HCT116 (cell line): ENCODE data around the gene DNMT1. TPM values are rescaled to one million over a fixed set of nuclear protein-coding genes. Genes with fewer than 3 reads are reported as not detected.

Experiments used
- ATAC-seq: fragments of 200-7000 bp; cut with Tn5 transposase; 2 replicates; pipeline ENCODE4 v1.9.1; 2020; ENCODE audit warnings: mild to moderate bottlenecking, moderate library complexity
- Bru-seq: library from RNA; stranded (reverse); fragments of 400-500 nt; gene quantifications from one replicate; lab custom pipeline; 2021; lab: Mats Ljungman, UMichigan
- BruChase-seq, 2 experiments: library from RNA; stranded (reverse); fragments of 400-500 nt; gene quantifications; one replicate each; lab custom pipeline; 2021; lab: Mats Ljungman, UMichigan
- BruUV-seq: library from RNA; stranded (reverse); fragments of 400-500 nt; replicated peaks from 2 replicates; lab custom pipeline; 2021; lab: Mats Ljungman, UMichigan
- CTCF ChIA-PET: fragments of 300-600 bp; sonication (Branson Sonifier 250); formaldehyde crosslinking; loops from one replicate; lab custom pipeline; 2021; ENCODE audit warnings: antibody characterized with exemption; lab: Charles Lee
- POLR2A ChIA-PET: fragments of 300-600, 350-600 bp; sonication (Branson Sonifier 250); formaldehyde crosslinking; loops from one replicate; lab custom pipeline; 2021; ENCODE audit warnings: antibody characterized with exemption; lab: Charles Lee
- RAD21 ChIA-PET, 2 experiments: fragments of 300-600 bp; sonication (Branson Sonifier 250); formaldehyde crosslinking; loops; one replicate each; lab custom pipeline; 2023; ENCODE audit warnings: low total read pairs in 2 of 2; ENCODE audit not compliant: uncharacterized antibody in 2 of 2, unreplicated experiment in 2 of 2, low non-redundant PET in 1 of 2; lab: Charles Lee
- DNase-seq: peaks from one replicate; pipeline ENCODE4 v3.0.0-alpha.2; 2010; ENCODE audit warnings: low read depth, low spot score
- H2AFZ ChIP-seq: fragments of 200-600 bp; shearing (Covaris generic), sonication (generic); 2 replicates; pipeline ENCODE4 v1.6.1; 2017; ENCODE audit warnings: low read depth, mixed run types, mixed read lengths, antibody characterized with exemption, low read length; ENCODE audit not compliant: poor library complexity, severe bottlenecking
- H3K27ac ChIP-seq: 2 replicates; pipeline ENCODE4 v1.5.1; 2012; ENCODE audit warnings: low read depth, low read length
- H3K27me3 ChIP-seq: fragments of 200-600 bp; sonication (generic); 2 replicates; pipeline ENCODE4 v1.6.1; 2016; ENCODE audit warnings: mixed run types, low read length, mixed read lengths; ENCODE audit not compliant: insufficient read depth
- H3K36me3 ChIP-seq, 2 experiments: fragments of 200-500 bp in 1 of 2; fragments of 200-600 bp in 1 of 2; sonication (Bioruptor generic) in 1 of 2; sonication (generic) in 1 of 2; 2 replicates each; pipeline versions ENCODE4 v1.5.1 to v1.6.1; 2014 to 2016; ENCODE audit warnings: low read length in 2 of 2, inconsistent platforms in 1 of 2, mixed read lengths in 1 of 2, mixed run types in 1 of 2; ENCODE audit not compliant: insufficient read depth in 2 of 2, control insufficient read depth in 1 of 2
- H3K4me1 ChIP-seq, 2 experiments: fragments of 200-600 bp in 1 of 2; sonication (generic) in 1 of 2; 2 replicates each; pipeline versions ENCODE4 v1.5.1 to v1.6.1; 2012 to 2017; ENCODE audit warnings: low read length in 2 of 2, inconsistent platforms in 1 of 2, mild to moderate bottlenecking in 1 of 2, mixed read lengths in 1 of 2, mixed run types in 1 of 2, moderate library complexity in 1 of 2; ENCODE audit not compliant: insufficient read depth in 2 of 2, control insufficient read depth in 1 of 2
- H3K4me2 ChIP-seq: fragments of 200-600 bp; sonication (generic); 2 replicates; pipeline ENCODE4 v1.6.1; 2017; ENCODE audit warnings: mixed run types, low read length, mixed read lengths
- H3K4me3 ChIP-seq, 2 experiments: fragments of 200-600 bp in 1 of 2; sonication (generic) in 1 of 2; replicated peaks in 1 of 2; 2 replicates each; pipeline ENCODE4 v1.5.1; 2011 to 2016; ENCODE audit warnings: low read length in 2 of 2, control low read depth in 1 of 2, low read depth in 1 of 2, mild to moderate bottlenecking in 1 of 2, mixed read lengths in 1 of 2, mixed run types in 1 of 2
- H3K79me2 ChIP-seq: fragments of 200-600 bp; sonication (generic); 2 replicates; pipeline ENCODE4 v1.6.1; 2017; ENCODE audit warnings: mild to moderate bottlenecking, mixed run types, low read length, moderate library complexity, mixed read lengths; ENCODE audit not compliant: insufficient read depth
- H3K9ac ChIP-seq: fragments of 200-600 bp; sonication (generic); 2 replicates; pipeline ENCODE4 v1.6.1; 2016; ENCODE audit warnings: low read length, mixed read lengths
- H3K9me2 ChIP-seq: fragments of 200-600 bp; sonication (generic), shearing (Covaris generic); 2 replicates; pipeline ENCODE4 v1.6.1; 2017; ENCODE audit warnings: mixed run types, mild to moderate bottlenecking, moderate library complexity; ENCODE audit not compliant: insufficient read depth
- H3K9me3 ChIP-seq, 2 experiments: fragments of 200-500 bp in 1 of 2; fragments of 200-600 bp in 1 of 2; sonication (Bioruptor generic) in 1 of 2; sonication (generic) in 1 of 2; 2 replicates each; pipeline ENCODE4 v1.6.1; 2014 to 2017; ENCODE audit warnings: low read length in 2 of 2, mixed read lengths in 2 of 2, inconsistent platforms in 1 of 2, low read depth in 1 of 2, mild to moderate bottlenecking in 1 of 2, mixed run types in 1 of 2, moderate library complexity in 1 of 2; ENCODE audit not compliant: control insufficient read depth in 1 of 2, insufficient read depth in 1 of 2
- H4K20me1 ChIP-seq: fragments of 200-600 bp; sonication (generic), shearing (Covaris generic); 2 replicates; pipeline ENCODE4 v1.6.1; 2017; ENCODE audit warnings: mixed run types, mild to moderate bottlenecking, moderate library complexity; ENCODE audit not compliant: insufficient read depth
- ATF3 ChIP-seq: IDR thresholded peaks from 2 replicates; pipeline ENCODE4 v1.6.1; 2012
- CBX3 ChIP-seq: IDR thresholded peaks from 2 replicates; pipeline ENCODE4 v1.6.1; 2012; ENCODE audit warnings: low read depth
- CEBPB ChIP-seq: IDR thresholded peaks from 2 replicates; pipeline ENCODE4 v1.6.1; 2012; ENCODE audit warnings: low read depth
- CTCF ChIP-seq, 3 experiments: fragments of 200-600 bp in 1 of 3; sonication (generic) in 1 of 3; IDR thresholded peaks in 2 of 3; conservative IDR thresholded peaks in 1 of 3; 2 replicates each; pipeline ENCODE4 v1.5.1; 2012 to 2017; ENCODE audit warnings: low read depth in 2 of 3, low read length in 2 of 3, antibody characterized with exemption in 1 of 3, borderline replicate concordance in 1 of 3, control low read depth in 1 of 3, mild to moderate bottlenecking in 1 of 3, mixed read lengths in 1 of 3, mixed run types in 1 of 3, moderate library complexity in 1 of 3; ENCODE audit not compliant: insufficient read depth in 1 of 3
- EGR1 ChIP-seq: IDR thresholded peaks from 2 replicates; pipeline ENCODE4 v1.6.1; 2012; ENCODE audit warnings: low read depth
- ELF1 ChIP-seq: IDR thresholded peaks from 2 replicates; pipeline ENCODE4 v1.6.1; 2012; ENCODE audit warnings: low read depth, borderline replicate concordance
- EZH2 ChIP-seq: fragments of 200-600 bp; sonication (generic); IDR thresholded peaks from 2 replicates; pipeline ENCODE4 v1.6.1; 2017; ENCODE audit warnings: antibody characterized with exemption, mixed run types
- EZH2phosphoT487 ChIP-seq: fragments of 200-600 bp; IDR thresholded peaks from 2 replicates; pipeline ENCODE4 v1.6.1; 2018; ENCODE audit warnings: antibody characterized with exemption, borderline replicate concordance
- JUND ChIP-seq: IDR thresholded peaks from 2 replicates; pipeline ENCODE4 v1.6.1; 2012
- MAX ChIP-seq: IDR thresholded peaks from 2 replicates; pipeline ENCODE4 v1.6.1; 2012
- POLR2A ChIP-seq: IDR thresholded peaks from 2 replicates; pipeline ENCODE4 v1.7.0; 2011; ENCODE audit warnings: borderline replicate concordance; ENCODE audit not compliant: insufficient read depth, insufficient read length; ENCODE audit errors: extremely low read depth
- POLR2AphosphoS5 ChIP-seq: IDR thresholded peaks from 2 replicates; pipeline ENCODE4 v1.6.1; 2011; ENCODE audit warnings: mild to moderate bottlenecking, low read depth, low read length, moderate library complexity
- RAD21 ChIP-seq: IDR thresholded peaks from 2 replicates; pipeline ENCODE4 v1.6.1; 2012; ENCODE audit warnings: low read depth, mild to moderate bottlenecking
- SIN3A ChIP-seq: IDR thresholded peaks from 2 replicates; pipeline ENCODE4 v1.6.1; 2012; ENCODE audit warnings: low read depth
- SP1 ChIP-seq: IDR thresholded peaks from 2 replicates; pipeline ENCODE4 v1.6.1; 2012; ENCODE audit warnings: low read depth
- SRF ChIP-seq: IDR thresholded peaks from 2 replicates; pipeline ENCODE4 v1.6.1; 2012; ENCODE audit warnings: low read depth
- TCF7L2 ChIP-seq: IDR thresholded peaks from 2 replicates; pipeline ENCODE4 v1.7.0; 2011; ENCODE audit warnings: borderline replicate concordance, inconsistent platforms; ENCODE audit not compliant: insufficient read depth, insufficient read length; ENCODE audit errors: extremely low read depth
- YY1 ChIP-seq: IDR thresholded peaks from 2 replicates; pipeline ENCODE4 v1.6.1; 2011; ENCODE audit warnings: low read length, low read depth, moderate library complexity, mild to moderate bottlenecking; ENCODE audit not compliant: insufficient replicate concordance; ENCODE audit errors: extremely low read depth
- ZBTB33 ChIP-seq: IDR thresholded peaks from 2 replicates; pipeline ENCODE4 v1.6.1; 2011; ENCODE audit warnings: mild to moderate bottlenecking, low read length, moderate library complexity; ENCODE audit not compliant: insufficient replicate concordance; ENCODE audit errors: extremely low read depth
- ZFX ChIP-seq: fragments of 450-650 bp; IDR thresholded peaks from 2 replicates; pipeline ENCODE4 v1.6.1; 2017
- ZNF274 ChIP-seq: fragments of 200-500 bp; sonication (Bioruptor generic); IDR thresholded peaks from 2 replicates; pipeline ENCODE4 v1.6.1; 2014; ENCODE audit warnings: mild to moderate bottlenecking, low read depth, low read length, inconsistent platforms
- intact Hi-C: fragments of 100-400 bp; cut with micrococcal nuclease; formaldehyde crosslinking; loops from 2 replicates; pipeline ENCODE4 v1.10.0; 2022
- long read RNA-seq: library from polyadenylated mRNA; unstranded; transcript quantifications from one replicate; pipeline ENCODE4 v2.0.0, GENCODE V29; 2021; ENCODE audit not compliant: unreplicated experiment
- polyA plus RNA-seq: library from polyadenylated mRNA; unstranded; fragments of >200 nt; gene quantifications from 2 replicates; pipeline ENCODE4 v1.2.1, GENCODE V29; 2012; ENCODE audit warnings: missing spikeins
- total RNA-seq: library from RNA; stranded (reverse); gene quantifications from one replicate; pipeline ENCODE4 v1.2.1, GENCODE V29; 2021; ENCODE audit not compliant: unreplicated experiment

The DNMT1 gene
- total RNA-seq (235 TPM), Bru-seq, nascent RNA (percentile 77 among the genes with signal in this experiment), BruChase-seq, experiment 1, labeled RNA remaining after a 6-hour chase (percentile 90 among the genes with signal in this experiment), BruChase-seq, experiment 2, labeled RNA remaining after a 2-hour chase (percentile 85 among the genes with signal in this experiment)
- polyA plus RNA-seq = 110 and 112 TPM in 2 replicates
- long read RNA-seq, full-length matches to known transcripts = 25 of 212 reads
- long read RNA-seq, partial matches to known transcripts = 156 of 212 reads
- long read RNA-seq, other reads (novel, unspliced or antisense) = 31 of 212 reads

GRCh38 chr19:10194500-10195198 lies at the start of gene DNMT1:
Gene DNMT1, minus strand, starts transcription at chr19:10194953. Its CDS starts 54 bp downstream, at chr19:10194899.
- peak within 1 kb of the TSS; percentile 88 to 98 for H3K4me3 ChIP-seq
- ATAC-seq (peak; percentile 95), DNase-seq (peak; percentile 94)
- intact Hi-C loops = loop anchor here (2.0 kb wide), 1 partner anchor 56 kb away; no protein-coding TSS in a partner anchor
- peak within 1 kb of the TSS; percentile 96 for H3K9ac ChIP-seq
- H3K79me2 ChIP-seq = peaks cover 48% of the 10 kb centered on the region
- H3K27ac ChIP-seq = peak within 1 kb of the TSS; percentile 85
- H3K27me3 ChIP-seq = no peaks in the 10 kb centered on the region
- H2AFZ ChIP-seq = no peak within 1 kb of the TSS
- no peaks in the 10 kb centered on the region for H3K9me2 ChIP-seq
- H4K20me1 ChIP-seq = peaks cover 11% of the 10 kb centered on the region; the same call in 1 of the 2 replicates
- no TSS peak for BruUV-seq
- ChIA-PET CTCF (interaction anchor here (1.1 to 1.3 kb wide), 2 partner anchors 55 to 64 kb away, joined by 3 to 5 read pairs; no protein-coding TSS in a partner anchor), POLR2A (interaction anchor here (1.8 kb wide), 1 partner anchor 11 kb away, joined by 5 read pairs; no protein-coding TSS in a partner anchor), RAD21 (interaction anchor here (0.6 to 1.1 kb wide), 3 partner anchors 32 to 56 kb away, joined by 4 to 5 read pairs (median 4); no protein-coding TSS in a partner anchor)
- peaks cover 11 to 16% of the 10 kb centered on the region in 2 experiments; a peak in 2 of 4 replicates for H3K4me1 ChIP-seq
- H3K4me2 ChIP-seq = peak within 1 kb of the TSS; percentile 90
- peak; percentile 92 for TF ChIP-seq POLR2AphosphoS5
- no peak for TF ChIP-seq ZNF274
- TF ChIP-seq CEBPB = no peak
- peak; percentile 96 for TF ChIP-seq JUND
- peak; percentile 98 for TF ChIP-seq SIN3A
- TF ChIP-seq YY1 = peak; percentile 17
- peak; percentile 39; the same call in 1 of the 2 replicates for TF ChIP-seq ZFX
- peak; percentile 94 for TF ChIP-seq SP1
- no peak; the same call in 1 of the 2 replicates for TF ChIP-seq SRF
- TF ChIP-seq CTCF (IDR thresholded peaks at IDR 0.05 in 2 of 3, conservative IDR thresholded peaks at IDR 0.05 in 1 of 3; ENCODE audit: borderline replicate concordance in 1 of 3, insufficient read depth in 1 of 3, low read depth in 2 of 3, low read length in 2 of 3) = no peak
- TF ChIP-seq TCF7L2 = peak; percentile 82
- 0 out of 2 replicates have a peak, but pooled peaks have one; percentile 86 for TF ChIP-seq CBX3
- no peak for TF ChIP-seq ATF3
- no peak for TF ChIP-seq EGR1
- TF ChIP-seq ZBTB33 = no peak
- TF ChIP-seq RAD21 = no peak
- peak; percentile 85 for TF ChIP-seq POLR2A
- TF ChIP-seq MAX = peak; percentile 93
- TF ChIP-seq EZH2 = no peak
- no peak for TF ChIP-seq EZH2phosphoT487
- no peak; the same call in 1 of the 2 replicates for TF ChIP-seq ELF1
- peaks cover 7 to 17% of the 10 kb centered on the region in 2 experiments; a peak in 3 of 4 replicates for H3K36me3 ChIP-seq
- no peaks in the 10 kb centered on the region for H3K9me3 ChIP-seq
